Duodenal mucosa (tissue), 2 donors: ENCODE measurements around the gene DDX52.

ENCODE experiments used
- H3K27ac ChIP-seq: one replicate; pipeline ENCODE4 v1.7.0; 2013; ENCODE audit warnings: low read depth, low read length
- H3K27me3 ChIP-seq, 2 donors: one replicate each; pipeline ENCODE4 v1.7.0; 2013; ENCODE audit warnings: low read length in 2 of 2, control low read depth in 1 of 2; ENCODE audit not compliant: insufficient read depth in 2 of 2, control insufficient read depth in 1 of 2
- H3K36me3 ChIP-seq, 2 donors: one replicate each; pipeline ENCODE4 v1.7.0; 2013; ENCODE audit warnings: low read length in 2 of 2, control low read depth in 1 of 2; ENCODE audit not compliant: insufficient read depth in 2 of 2, control insufficient read depth in 1 of 2
- H3K4me1 ChIP-seq, 2 donors: one replicate each; pipeline ENCODE4 v1.7.0; 2013; ENCODE audit warnings: low read length in 2 of 2, control low read depth in 1 of 2; ENCODE audit not compliant: insufficient read depth in 2 of 2, control insufficient read depth in 1 of 2
- H3K4me3 ChIP-seq, 2 donors: one replicate each; pipeline ENCODE4 v1.7.0; 2013; ENCODE audit warnings: low read length in 2 of 2, low read depth in 1 of 2
- H3K9ac ChIP-seq, 2 donors: one replicate each; pipeline ENCODE4 v1.7.0; 2013; ENCODE audit warnings: low read length in 2 of 2, low read depth in 1 of 2
- H3K9me3 ChIP-seq, 2 donors: one replicate each; pipeline ENCODE4 v1.7.0; 2013; ENCODE audit warnings: low read length in 2 of 2, control low read depth in 1 of 2; ENCODE audit not compliant: control insufficient read depth in 1 of 2

Gene DDX52

DNA sequence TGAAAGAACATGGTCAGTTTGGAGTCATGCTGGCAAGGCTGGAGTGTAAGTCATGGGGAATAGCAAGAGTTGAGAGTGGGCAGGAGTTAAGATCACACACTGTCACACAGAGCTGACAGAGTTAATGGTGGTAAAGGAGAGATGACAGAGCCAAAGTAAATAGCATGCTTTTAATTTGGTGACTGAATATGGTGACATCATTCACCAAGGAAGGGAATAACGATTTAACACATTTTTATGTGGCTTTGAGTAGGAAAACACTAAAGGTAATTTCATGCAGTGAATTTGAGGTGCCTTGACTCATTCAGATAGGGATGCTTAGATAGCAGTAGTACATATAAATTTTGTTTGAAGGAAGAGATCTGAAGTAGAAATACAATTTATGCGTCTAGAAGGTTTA, 76.1 kb downstream of the DDX52 start:
- Histone ChIP-seq H3K27me3 (no peaks in the 10 kb centered on the region), H3K36me3 (peaks cover 28 to 63% of the 10 kb centered on the region in 2 donors), H3K9me3 (no peaks in the 10 kb centered on the region), H3K4me1 (no peaks in the 10 kb centered on the region), H3K4me3 (no peak overlapping the region), H3K9ac (no peak overlapping the region), H3K27ac (no peak overlapping the region)

DNA sequence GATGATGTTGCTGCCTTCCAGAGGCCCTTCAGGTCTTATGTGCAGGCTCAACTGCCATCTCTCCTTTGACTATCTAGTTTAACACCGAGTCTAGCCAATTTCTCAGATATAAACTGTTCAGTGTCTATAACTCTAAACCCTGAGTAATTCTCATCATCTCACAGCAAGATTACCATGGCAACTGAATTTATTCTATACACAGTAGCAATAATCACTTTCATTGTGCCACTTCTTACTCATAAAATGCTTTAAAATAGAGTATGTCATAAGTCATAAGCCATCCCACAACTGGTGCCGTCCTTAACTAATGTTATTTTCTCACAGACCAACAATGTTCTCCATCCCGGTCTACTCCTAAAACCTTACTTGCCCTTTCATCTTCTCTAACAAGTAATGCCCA, 79.0 kb downstream of the DDX52 start:
- Histone ChIP-seq H3K4me3 (no peak overlapping the region), H3K27me3 (no peaks in the 10 kb centered on the region), H3K9ac (no peak overlapping the region), H3K27ac (no peak overlapping the region), H3K36me3 (peaks cover 34 to 57% of the 10 kb centered on the region in 2 donors), H3K9me3 (no peaks in the 10 kb centered on the region), H3K4me1 (no peaks in the 10 kb centered on the region)

GRCh38 chr17:37562016-37562745, 81.1 kb downstream of the DDX52 start:
- H3K9me3 ChIP-seq: no peaks in the 10 kb centered on the region
- H3K9ac ChIP-seq: no peak overlapping the region
- peaks cover 39 to 54% of the 10 kb centered on the region in 2 donors for H3K36me3 ChIP-seq
- H3K4me1 ChIP-seq: no peaks in the 10 kb centered on the region
- no peak overlapping the region for H3K27ac ChIP-seq
- no peak overlapping the region for H3K4me3 ChIP-seq
- H3K27me3 ChIP-seq: no peaks in the 10 kb centered on the region
